Esophagus muscularis mucosa (tissue), 4 donors: ENCODE results near the gene FOXP2.

Experiments used
- EP300 ChIP-seq: sonication (generic); formaldehyde crosslinking; IDR thresholded peaks from one replicate; pipeline ENCODE4 v1.6.1; 2017; ENCODE audit warnings: antibody characterized with exemption
- POLR2A ChIP-seq: fragments of 450-650 bp; IDR thresholded peaks from one replicate; pipeline ENCODE4 v1.6.1; 2017; ENCODE audit warnings: antibody characterized with exemption, moderate library complexity, mild to moderate bottlenecking, low read depth
- TF ChIP-seq, protein P1 (sequence below), 3 experiments: fragments of 200-600 bp in 2 of 3; fragments of 450-650 bp in 1 of 3; sonication (generic) in 2 of 3; IDR thresholded peaks; one replicate each; pipeline ENCODE4 v1.5.1; 2017 to 2019; ENCODE audit warnings: antibody characterized with exemption in 3 of 3, mild to moderate bottlenecking in 2 of 3, moderate library complexity in 1 of 3

DNA sequence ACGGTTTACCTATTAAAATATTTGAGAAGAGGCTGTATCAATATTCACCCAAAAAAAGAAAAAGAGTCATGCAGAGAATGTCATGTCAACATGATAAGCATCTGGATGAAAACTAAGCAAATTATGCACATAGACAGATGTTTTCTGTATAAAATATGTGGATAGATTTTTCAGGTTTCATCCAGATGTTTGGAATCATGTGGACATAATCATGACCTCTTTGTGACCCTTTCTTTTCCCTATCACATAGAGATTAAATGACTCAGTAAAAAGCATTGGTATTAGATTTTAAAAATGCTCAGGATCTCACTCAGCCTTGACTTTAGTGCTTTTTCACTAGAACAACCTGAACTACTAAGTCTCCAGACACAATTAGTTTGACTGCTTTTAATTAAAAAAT is 90.0 kb downstream of the FOXP2 start:
- TF ChIP-seq EP300 (no peak), POLR2A (no peak)
- TF ChIP-seq, protein P1, sequence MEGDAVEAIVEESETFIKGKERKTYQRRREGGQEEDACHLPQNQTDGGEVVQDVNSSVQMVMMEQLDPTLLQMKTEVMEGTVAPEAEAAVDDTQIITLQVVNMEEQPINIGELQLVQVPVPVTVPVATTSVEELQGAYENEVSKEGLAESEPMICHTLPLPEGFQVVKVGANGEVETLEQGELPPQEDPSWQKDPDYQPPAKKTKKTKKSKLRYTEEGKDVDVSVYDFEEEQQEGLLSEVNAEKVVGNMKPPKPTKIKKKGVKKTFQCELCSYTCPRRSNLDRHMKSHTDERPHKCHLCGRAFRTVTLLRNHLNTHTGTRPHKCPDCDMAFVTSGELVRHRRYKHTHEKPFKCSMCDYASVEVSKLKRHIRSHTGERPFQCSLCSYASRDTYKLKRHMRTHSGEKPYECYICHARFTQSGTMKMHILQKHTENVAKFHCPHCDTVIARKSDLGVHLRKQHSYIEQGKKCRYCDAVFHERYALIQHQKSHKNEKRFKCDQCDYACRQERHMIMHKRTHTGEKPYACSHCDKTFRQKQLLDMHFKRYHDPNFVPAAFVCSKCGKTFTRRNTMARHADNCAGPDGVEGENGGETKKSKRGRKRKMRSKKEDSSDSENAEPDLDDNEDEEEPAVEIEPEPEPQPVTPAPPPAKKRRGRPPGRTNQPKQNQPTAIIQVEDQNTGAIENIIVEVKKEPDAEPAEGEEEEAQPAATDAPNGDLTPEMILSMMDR (IDR thresholded peaks at IDR 0.05), result no peak
